Mucosa of rectum (tissue), 2 donors: ENCODE data around the gene AHNAK2.
A peak's percentile ranks its signal among the peaks of the same experiment; 100 is the strongest.

Experiments
- H3K27ac ChIP-seq, 2 donors: one replicate each; pipeline ENCODE4 v1.7.0; 2013; ENCODE audit warnings: inconsistent platforms in 2 of 2, low read depth in 2 of 2, low read length in 2 of 2
- H3K27me3 ChIP-seq, 2 donors: one replicate each; pipeline ENCODE4 v1.7.0; 2013; ENCODE audit warnings: low read length in 2 of 2; ENCODE audit not compliant: control insufficient read depth in 2 of 2, insufficient read depth in 2 of 2
- H3K36me3 ChIP-seq, 2 donors: one replicate each; pipeline ENCODE4 v1.7.0; 2013; ENCODE audit warnings: low read length in 2 of 2; ENCODE audit not compliant: control insufficient read depth in 2 of 2, insufficient read depth in 2 of 2
- H3K4me1 ChIP-seq, 2 donors: one replicate each; pipeline ENCODE4 v1.7.0; 2013; ENCODE audit warnings: low read length in 2 of 2, mild to moderate bottlenecking in 1 of 2; ENCODE audit not compliant: control insufficient read depth in 2 of 2, insufficient read depth in 2 of 2
- H3K4me3 ChIP-seq, 2 donors: one replicate each; pipeline ENCODE4 v1.7.0; 2013; ENCODE audit warnings: low read length in 2 of 2
- H3K9ac ChIP-seq, 2 donors: one replicate each; pipeline ENCODE4 v1.7.0; 2013; ENCODE audit warnings: low read length in 2 of 2, low read depth in 1 of 2, mild to moderate bottlenecking in 1 of 2
- H3K9me3 ChIP-seq, 2 donors: one replicate each; pipeline ENCODE4 v1.7.0; 2013; ENCODE audit warnings: low read length in 2 of 2; ENCODE audit not compliant: control insufficient read depth in 2 of 2
- donor health status: healthy.
- donor health status: Normal muscosa, but diverticular disease.

The AHNAK2 gene

DNA sequence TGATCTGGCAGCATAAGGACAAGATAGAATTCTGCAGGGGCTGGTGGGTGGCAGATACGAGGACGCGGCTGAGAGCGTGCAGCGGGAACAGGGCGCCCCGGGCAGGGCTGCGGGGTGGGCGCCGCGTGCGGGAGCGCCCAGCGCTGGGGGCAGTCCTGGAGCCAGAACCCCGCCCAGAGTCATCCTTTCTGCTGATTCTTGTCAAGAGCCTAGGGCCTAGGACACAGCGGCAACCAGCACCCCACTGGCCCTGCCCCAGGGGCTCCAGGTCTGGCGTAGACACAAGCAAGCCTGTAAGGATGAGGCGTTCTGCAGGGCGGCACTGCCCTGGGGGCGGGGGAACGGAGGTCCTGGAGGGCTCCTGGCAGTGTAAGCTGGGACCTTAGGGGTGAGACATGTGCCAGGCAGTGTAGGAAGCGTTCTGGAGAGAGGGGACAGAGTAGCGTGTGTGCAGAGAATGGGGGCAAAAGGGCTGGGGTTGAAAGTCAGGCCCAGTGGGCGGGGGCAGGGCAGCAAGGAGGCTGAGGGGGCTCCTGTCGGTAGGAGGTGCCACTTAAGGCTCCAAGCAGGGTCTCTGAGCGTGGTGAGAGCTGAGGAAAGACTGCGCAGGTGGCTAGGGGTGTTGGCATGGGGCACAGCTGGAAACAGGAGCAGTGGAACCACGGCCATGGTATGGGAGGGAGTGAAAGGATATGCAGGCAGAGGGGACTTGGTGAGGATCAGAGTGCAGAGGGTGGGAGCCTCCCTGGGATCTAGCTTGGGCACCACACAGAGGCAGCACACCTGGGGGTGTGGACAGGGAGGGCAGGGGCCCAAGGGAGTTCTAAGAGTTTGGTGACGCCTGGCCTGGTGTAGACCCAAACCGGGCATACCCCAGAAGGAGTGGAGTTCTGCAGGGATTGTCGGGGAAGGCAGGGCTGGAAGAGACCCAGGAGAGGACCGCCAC is 845 bp upstream of the AHNAK2 start:
- Histone ChIP-seq H3K27me3 (peaks cover 26 to 28% of the 10 kb centered on the region in 2 donors), H3K4me1 (peaks cover 20 to 27% of the 10 kb centered on the region in 2 donors), H3K4me3 (peak overlapping the region in 1 of 2 donors; percentile 7), H3K36me3 (no peaks in the 10 kb centered on the region), H3K9ac (no peak overlapping the region), H3K9me3 (no peaks in the 10 kb centered on the region), H3K27ac (peak overlapping the region in 1 of 2 donors; percentile 1)

GRCh38 chr14:104977008-104977680 is 1.0 kb downstream of the AHNAK2 start:
- Histone ChIP-seq H3K4me3 (peak overlapping the region; percentile 36 to 65), H3K9me3 (no peaks in the 10 kb centered on the region), H3K27ac (no peak overlapping the region), H3K36me3 (no peaks in the 10 kb centered on the region), H3K4me1 (peaks cover 38 to 43% of the 10 kb centered on the region in 2 donors), H3K27me3 (peaks cover 28 to 31% of the 10 kb centered on the region in 2 donors), H3K9ac (no peak overlapping the region)

- peak overlapping the region in 1 of 2 donors; percentile 22 for H3K4me3 ChIP-seq
- peaks cover 28 to 31% of the 10 kb centered on the region in 2 donors for H3K27me3 ChIP-seq
- H3K9me3 ChIP-seq = no peaks in the 10 kb centered on the region
- H3K9ac ChIP-seq = peak overlapping the region in 1 of 2 donors; percentile 17
- H3K27ac ChIP-seq = no peak overlapping the region
- H3K4me1 ChIP-seq = peaks cover 45 to 49% of the 10 kb centered on the region in 2 donors
- no peaks in the 10 kb centered on the region for H3K36me3 ChIP-seq
These were observed 1.8 kb downstream of the AHNAK2 start for GRCh38 chr14:104976198-104977007.

GRCh38 chr14:104975481-104976197 is 2.5 kb downstream of the AHNAK2 start:
- Histone ChIP-seq H3K27ac (no peak overlapping the region), H3K4me1 (peaks cover 45 to 52% of the 10 kb centered on the region in 2 donors)

DNA sequence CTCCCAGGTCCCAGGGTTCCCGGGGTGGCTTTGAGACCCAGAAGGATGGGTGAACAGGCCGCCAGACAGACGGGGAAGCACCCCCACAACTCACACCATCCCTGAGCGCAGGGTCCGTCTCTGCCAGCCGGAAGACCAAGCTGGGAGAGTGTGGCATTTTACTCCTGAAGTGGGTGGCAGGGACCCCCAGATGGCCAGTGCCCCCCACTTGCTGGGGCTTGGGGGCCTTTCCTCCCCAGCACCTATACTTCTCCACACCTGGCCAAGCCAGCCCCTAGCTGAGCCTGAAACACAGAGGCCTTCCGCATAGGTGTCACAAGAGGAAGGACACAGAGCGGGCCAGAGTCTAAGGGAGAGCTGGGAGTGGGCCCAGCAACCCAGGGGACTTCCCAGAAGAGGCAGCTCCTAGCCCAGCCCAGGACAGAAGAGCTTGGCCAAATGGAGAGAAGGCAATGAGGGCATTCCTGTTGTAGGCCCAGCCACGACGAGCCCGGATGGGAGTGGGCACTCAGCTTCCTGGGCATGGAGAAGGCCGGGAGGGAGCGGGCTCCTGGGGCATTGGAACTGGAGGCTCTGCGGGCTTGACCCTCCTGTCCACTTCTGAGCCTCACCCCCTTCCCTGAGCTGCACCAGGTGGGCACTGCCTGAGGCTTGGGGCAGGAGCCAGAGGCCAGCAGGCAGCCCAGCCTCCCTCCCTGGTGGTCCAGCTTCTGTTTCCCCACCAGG is 3.3 kb downstream of the AHNAK2 start:
- Histone ChIP-seq H3K9ac (no peak overlapping the region), H3K4me1 (peaks cover 45 to 52% of the 10 kb centered on the region in 2 donors), H3K27me3 (peaks cover 24 to 25% of the 10 kb centered on the region in 2 donors), H3K9me3 (no peaks in the 10 kb centered on the region), H3K4me3 (no peak overlapping the region), H3K36me3 (no peaks in the 10 kb centered on the region), H3K27ac (no peak overlapping the region)

More at GRCh38 chr14:104975481-104976197, 2.5 kb downstream of the AHNAK2 start:
- Histone ChIP-seq H3K36me3 (no peaks in the 10 kb centered on the region), H3K9me3 (no peaks in the 10 kb centered on the region), H3K4me3 (no peak overlapping the region), H3K27me3 (peaks cover 27 to 28% of the 10 kb centered on the region in 2 donors), H3K9ac (no peak overlapping the region)

GRCh38 chr14:104974146-104974541 is 4.0 kb downstream of the AHNAK2 start:
- no peak overlapping the region for H3K4me3 ChIP-seq
- H3K27me3 ChIP-seq = peaks cover 19 to 25% of the 10 kb centered on the region in 2 donors
- H3K27ac ChIP-seq = no peak overlapping the region
- H3K4me1 ChIP-seq = peaks cover 45 to 52% of the 10 kb centered on the region in 2 donors
- no peaks in the 10 kb centered on the region for H3K36me3 ChIP-seq
- H3K9me3 ChIP-seq = no peaks in the 10 kb centered on the region
- H3K9ac ChIP-seq = no peak overlapping the region

DNA sequence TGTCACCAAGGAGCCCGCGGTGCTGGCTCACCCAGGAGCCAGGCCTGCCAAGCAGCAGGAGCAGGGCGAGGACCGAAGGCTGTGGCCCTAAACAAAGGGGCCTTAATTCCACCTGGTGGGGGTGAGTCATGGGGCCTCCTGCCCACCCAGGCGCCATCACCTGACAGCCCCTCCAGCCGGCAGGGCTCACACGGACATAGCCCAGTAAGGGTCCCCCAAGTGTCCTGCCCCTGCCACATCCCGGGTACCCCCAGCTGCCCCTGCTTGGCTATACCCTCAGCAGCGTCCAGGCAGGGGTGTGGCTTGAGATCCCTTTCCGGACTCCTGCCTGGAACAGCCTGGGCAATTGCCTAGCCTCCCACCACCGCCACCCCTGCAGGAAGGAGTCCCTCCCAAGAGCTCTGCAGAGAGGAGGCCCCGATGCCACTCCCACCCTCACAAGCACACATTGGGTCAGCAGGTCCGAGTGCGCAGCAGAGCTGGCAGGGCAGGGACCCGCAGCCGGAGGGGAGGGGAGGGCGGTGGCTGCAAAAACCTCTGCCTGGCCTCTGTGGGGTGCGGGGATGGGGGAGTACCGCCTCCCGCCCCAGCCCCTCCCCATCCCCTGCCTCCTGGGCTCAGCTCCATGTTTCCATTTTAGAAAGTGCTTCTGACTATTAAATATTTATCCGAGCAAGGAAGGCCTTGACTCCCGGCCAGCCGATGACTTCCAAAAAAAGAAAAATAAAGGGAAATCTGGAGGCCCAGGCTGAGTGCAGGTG is 4.6 kb downstream of the AHNAK2 start:
- H3K9me3 ChIP-seq = no peaks in the 10 kb centered on the region
- H3K4me1 ChIP-seq = peaks cover 50 to 56% of the 10 kb centered on the region in 2 donors
- H3K27me3 ChIP-seq = peaks cover 17 to 28% of the 10 kb centered on the region in 2 donors
- no peaks in the 10 kb centered on the region for H3K36me3 ChIP-seq
- H3K9ac ChIP-seq = no peak overlapping the region
- H3K27ac ChIP-seq = peak overlapping the region; percentile 71 to 82
- H3K4me3 ChIP-seq = peak overlapping the region in 1 of 2 donors; percentile 3

GRCh38 chr14:104973135-104973384 is 5.1 kb downstream of the AHNAK2 start:
- no peak overlapping the region for H3K9ac ChIP-seq
- no peaks in the 10 kb centered on the region for H3K36me3 ChIP-seq
- H3K4me3 ChIP-seq = peak overlapping the region in 1 of 2 donors; percentile 3
- peaks cover 55 to 59% of the 10 kb centered on the region in 2 donors for H3K4me1 ChIP-seq
- peak overlapping the region; percentile 71 to 82 for H3K27ac ChIP-seq
- no peaks in the 10 kb centered on the region for H3K9me3 ChIP-seq
- H3K27me3 ChIP-seq = peaks cover 19 to 33% of the 10 kb centered on the region in 2 donors
